Amniotic epithelial cell (primary cell): ENCODE data around the gene NABP2.
A peak's percentile ranks its signal among the peaks of the same experiment; 100 is the strongest.

Experiments
- DNase-seq: peaks from one replicate; pipeline ENCODE4 v3.0.0-alpha.2; 2010; ENCODE audit warnings: low read depth

NABP2 gene

GRCh38 chr12:56213878-56214277, 10.3 kb upstream of the NABP2 start:
- no peak for DNase-seq

GRCh38 chr12:56216461-56216860, 7.7 kb upstream of the NABP2 start:
- no peak for DNase-seq

- no peak for DNase-seq
These were observed 4.3 kb upstream of the NABP2 start for GRCh38 chr12:56219840-56220239.

GRCh38 chr12:56220611-56221231, 3.4 kb upstream of the NABP2 start:
- DNase-seq: peak; percentile 71

- DNase-seq: peak; percentile 69
These were observed 2.8 kb upstream of the NABP2 start for GRCh38 chr12:56221232-56221756.

GRCh38 chr12:56221757-56222530, 2.2 kb upstream of the NABP2 start, which contains the start of gene RNF41:
Gene RNF41 (minus strand): TSS chr12:56221922. CDS start chr12:56214047, 7,875 bp downstream.
- peak; percentile 96 for DNase-seq

GRCh38 chr12:56222531-56222895, 1.6 kb upstream of the NABP2 start:
- DNase-seq: no peak

GRCh38 chr12:56223571-56224101, 506 bp upstream of the NABP2 start:
- DNase-seq: no peak

GRCh38 chr12:56224954-56225353, 812 bp downstream of the NABP2 start:
- DNase-seq: no peak

GRCh38 chr12:56229082-56229481, 4.9 kb downstream of the NABP2 start:
- no peak for DNase-seq

GRCh38 chr12:56229916-56230431, 5.8 kb downstream of the NABP2 start, which contains the start of gene SLC39A5:
Gene SLC39A5 (plus strand): TSS chr12:56230051. CDS start chr12:56231275, 1,224 bp downstream.
- DNase-seq: no peak

- no peak for DNase-seq
These were observed 6.5 kb downstream of the NABP2 start for GRCh38 chr12:56230432-56231183.

GRCh38 chr12:56231184-56231582, 7.0 kb downstream of the NABP2 start:
- no peak for DNase-seq

GRCh38 chr12:56234746-56235436, 10.7 kb downstream of the NABP2 start:
- DNase-seq: no peak

- DNase-seq: no peak
These were observed 11.9 kb downstream of the NABP2 start for GRCh38 chr12:56236091-56236490.

GRCh38 chr12:56236985-56237384, 12.8 kb downstream of the NABP2 start:
- DNase-seq: no peak

- DNase-seq: no peak
These were observed 13.4 kb downstream of the NABP2 start for GRCh38 chr12:56237552-56237951.

- DNase-seq: no peak
These were observed 17.5 kb downstream of the NABP2 start for GRCh38 chr12:56241424-56242303.

- no peak for DNase-seq
These were observed 18.8 kb downstream of the NABP2 start for GRCh38 chr12:56242986-56243385.

GRCh38 chr12:56243731-56244181, 19.6 kb downstream of the NABP2 start:
- DNase-seq: peak; percentile 54
